Stimulated activated CD4-positive, alpha-beta T cell treated with anti-CD3 and anti-CD28 coated beads, Interleukin-4, amount 100 ng/mL, for 1 hour (primary cell): ENCODE data around the gene ARL10.

Experiments used
- DNase-seq: peaks from one replicate; pipeline ENCODE4 v3.0.0-alpha.2; 2020

Gene ARL10, protein sequence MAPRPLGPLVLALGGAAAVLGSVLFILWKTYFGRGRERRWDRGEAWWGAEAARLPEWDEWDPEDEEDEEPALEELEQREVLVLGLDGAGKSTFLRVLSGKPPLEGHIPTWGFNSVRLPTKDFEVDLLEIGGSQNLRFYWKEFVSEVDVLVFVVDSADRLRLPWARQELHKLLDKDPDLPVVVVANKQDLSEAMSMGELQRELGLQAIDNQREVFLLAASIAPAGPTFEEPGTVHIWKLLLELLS

DNA sequence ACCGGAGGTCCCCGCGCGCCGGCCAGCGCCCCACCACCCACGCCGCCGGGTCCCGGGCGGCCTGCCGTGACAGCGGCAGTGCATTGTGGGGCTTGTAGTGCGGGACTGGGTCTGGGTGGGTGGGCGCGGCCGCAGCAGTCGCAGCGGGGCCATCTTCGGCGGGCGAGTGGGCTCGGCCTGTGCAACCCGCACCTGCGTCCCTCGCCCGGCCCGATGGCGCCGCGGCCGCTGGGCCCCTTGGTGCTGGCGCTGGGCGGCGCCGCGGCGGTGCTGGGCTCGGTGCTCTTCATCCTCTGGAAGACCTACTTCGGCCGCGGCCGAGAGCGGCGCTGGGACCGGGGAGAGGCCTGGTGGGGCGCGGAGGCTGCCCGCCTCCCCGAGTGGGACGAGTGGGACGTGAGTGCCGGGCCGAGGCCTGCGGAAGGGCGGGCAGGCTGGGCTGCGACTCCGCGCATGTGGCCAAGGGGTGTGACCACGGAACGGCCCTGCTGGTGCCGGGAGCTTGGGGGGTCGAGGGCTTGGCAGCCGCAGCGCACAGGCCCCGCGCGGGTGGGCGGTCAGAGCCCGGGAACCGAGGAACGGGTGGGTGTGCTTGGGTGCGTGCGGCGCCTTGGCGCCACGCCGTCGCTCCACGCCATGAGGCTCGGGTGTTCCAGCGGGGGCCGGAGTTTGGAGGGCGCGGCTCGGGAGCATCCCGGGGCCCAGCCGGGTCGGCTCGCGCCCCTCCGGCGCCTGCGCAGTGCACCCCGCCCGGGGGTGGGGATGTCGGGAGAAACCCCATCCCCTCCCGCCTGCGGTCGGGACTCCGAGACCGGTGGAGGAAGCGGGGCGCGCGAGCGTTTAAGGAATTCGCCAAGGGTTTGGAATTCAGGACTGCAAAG lies at the start of gene ARL10:
Gene ARL10, plus strand, starts transcription at position 137 of the 881 bp plus-strand sequence. Its CDS starts 77 bp downstream, at position 214.
- DNase-seq = peak; percentile 71

DNA sequence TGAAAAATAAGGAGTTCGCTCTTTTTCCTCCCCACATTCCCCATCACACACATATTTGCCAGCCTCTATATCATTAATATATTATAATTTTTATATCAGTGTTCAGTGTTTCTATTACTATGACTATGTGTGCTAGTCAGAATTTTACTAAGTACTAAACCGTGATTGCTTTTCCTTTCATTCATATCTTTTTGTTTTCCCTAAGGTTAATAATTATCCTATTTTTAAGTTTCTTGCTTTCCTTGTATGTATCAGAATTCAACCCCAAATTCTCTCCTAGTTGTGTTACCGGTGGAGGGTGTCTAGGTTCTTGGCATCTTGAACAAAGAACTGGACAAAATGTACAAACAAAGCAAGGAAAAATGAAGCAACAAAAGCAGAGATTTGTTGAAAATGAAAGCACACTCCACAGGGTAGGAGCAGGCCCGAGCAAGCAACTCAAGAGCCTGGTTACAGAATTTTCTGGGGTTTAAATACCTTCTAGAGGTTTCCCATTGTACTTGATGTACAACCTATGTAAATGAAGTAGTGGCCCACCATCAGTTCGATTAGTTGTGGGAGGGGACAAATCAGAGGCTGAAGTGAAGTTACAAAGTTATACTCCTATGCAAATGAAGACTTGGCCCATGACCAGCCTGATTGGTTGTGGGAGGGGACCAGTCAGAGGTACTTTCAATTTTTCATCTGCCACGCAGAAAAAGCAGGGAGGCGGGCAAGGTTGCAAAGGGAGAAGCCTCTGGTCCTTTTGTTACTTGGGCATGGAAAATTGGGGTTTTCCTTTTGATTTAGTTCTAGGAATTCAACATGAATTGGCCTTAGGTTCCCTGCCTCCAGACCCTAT lies 47.5 kb upstream of the ARL10 start:
- no peak for DNase-seq

DNA sequence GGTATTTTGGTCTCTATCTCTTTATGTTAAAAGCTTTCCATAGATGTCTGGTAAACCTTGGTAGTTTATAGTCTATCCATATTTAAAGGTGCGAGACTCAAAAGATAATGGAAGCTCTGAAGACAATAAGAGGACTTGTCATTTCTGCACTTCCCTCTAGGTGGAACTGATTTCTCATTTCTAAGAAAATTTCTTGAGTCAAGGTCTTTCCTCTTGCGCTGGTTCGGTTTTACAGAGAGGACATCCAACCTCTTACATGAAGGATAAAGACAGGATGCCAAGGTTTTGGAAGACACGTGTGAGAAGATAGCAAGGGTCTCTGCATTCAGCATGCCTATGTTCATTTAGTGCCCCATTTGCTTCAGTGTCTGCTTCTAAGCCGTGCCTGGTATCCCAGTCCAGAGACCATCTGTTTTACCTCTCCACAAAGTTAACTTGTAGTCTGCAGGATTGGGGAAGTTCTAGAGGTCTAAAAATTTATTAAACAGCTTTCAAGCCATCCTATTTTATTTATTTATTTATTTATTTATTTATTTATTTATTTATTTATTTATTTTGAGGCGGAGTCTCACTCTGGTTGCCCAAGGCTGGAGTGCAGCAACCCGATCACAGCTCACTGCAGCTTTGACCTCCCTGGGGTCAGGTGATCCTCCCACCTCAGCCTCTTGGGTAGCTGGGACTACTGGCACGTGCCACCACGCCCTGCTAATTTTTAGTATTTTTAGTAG lies 45.3 kb upstream of the ARL10 start:
- no peak for DNase-seq

DNA sequence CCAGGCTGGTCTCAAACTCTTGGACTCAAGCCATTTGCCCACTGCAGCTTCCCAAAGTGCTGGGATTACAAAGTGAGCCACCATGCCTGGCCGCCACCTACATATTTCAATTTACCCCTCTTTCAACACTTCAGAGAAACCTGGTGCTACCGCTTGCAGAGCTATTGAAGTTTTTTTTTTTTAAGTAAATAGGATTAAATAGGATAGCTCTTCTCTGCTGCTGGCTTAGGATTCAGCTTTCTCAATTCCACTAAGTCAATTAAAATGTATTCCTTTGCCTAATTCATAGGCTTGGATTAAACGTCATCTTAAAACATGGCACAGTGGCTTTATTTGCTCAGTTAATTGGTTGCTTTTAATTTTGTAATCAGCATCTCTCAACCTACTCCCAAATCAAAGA lies 44.7 kb upstream of the ARL10 start:
- no peak for DNase-seq

DNA sequence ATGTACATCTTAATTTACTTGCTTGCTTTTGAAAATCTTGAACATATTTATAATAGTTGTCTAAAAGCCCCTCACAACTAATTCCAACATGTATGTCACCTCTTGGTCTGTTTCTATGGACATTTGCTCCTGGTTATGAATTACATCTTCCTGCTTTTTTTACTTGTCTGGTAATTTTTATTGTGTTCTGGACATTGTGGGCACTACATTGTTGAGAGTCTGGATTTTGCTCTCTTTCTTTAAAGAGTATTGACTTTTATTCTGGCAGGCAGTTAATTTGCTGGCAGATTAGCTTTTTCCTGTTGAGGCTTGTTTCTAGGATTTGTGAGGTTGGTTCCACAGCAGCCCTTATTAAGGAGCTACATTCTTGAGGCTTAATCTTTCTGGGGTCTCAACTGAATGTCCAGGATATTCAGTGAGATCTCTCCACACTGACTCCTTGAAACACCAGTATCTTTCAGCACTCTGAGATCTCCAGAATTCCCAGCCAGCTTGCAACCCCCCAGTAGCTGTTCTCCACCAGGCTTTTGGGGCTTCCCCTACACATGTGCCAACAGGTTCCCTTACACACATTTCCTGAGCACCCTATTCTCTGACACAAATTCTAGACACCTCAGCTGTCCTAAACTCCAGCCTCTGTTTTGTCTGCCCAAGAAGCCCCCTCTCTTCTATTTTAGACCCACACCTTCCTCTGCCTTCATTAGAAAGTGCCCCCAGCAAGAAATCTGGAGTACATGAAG lies 31.1 kb upstream of the ARL10 start:
- no peak for DNase-seq

DNA sequence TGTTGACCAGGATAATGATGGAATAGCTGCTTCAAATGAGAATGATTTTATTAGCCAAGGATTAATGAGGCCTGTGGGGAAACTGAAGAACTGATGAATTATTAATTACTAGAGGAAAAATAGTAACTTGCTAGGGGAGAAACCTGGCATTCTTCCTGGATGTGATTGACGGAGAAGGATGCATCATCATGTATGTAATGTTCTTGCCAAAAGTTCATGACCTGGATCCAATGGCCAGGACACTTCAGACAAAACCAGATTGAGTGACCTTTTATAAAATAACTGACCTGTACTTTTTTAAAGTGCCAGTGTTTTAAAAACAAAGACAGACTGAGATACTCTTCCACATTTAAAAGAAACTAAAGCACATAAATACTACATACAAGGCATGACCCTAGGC lies 27.4 kb upstream of the ARL10 start:
- DNase-seq = no peak

DNA sequence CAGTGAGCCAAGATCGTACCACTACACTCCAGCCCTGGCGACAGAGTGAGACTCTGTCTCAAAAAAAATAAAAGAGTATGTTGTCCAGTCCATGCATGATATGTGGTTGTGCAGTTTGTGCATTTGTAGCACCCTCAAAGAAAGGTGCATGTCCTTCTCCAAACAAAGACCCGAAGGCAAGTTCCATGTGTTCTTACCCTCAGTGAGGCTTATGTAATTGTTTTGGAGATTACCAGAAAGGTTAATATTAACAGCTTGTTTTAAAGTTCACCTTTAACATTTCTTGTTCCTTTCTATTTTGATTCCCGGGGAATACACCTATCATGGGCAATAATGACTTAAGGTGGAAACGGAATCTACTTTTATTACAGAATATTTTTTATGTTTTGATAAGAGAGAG lies 26.0 kb upstream of the ARL10 start:
- no peak for DNase-seq

DNA sequence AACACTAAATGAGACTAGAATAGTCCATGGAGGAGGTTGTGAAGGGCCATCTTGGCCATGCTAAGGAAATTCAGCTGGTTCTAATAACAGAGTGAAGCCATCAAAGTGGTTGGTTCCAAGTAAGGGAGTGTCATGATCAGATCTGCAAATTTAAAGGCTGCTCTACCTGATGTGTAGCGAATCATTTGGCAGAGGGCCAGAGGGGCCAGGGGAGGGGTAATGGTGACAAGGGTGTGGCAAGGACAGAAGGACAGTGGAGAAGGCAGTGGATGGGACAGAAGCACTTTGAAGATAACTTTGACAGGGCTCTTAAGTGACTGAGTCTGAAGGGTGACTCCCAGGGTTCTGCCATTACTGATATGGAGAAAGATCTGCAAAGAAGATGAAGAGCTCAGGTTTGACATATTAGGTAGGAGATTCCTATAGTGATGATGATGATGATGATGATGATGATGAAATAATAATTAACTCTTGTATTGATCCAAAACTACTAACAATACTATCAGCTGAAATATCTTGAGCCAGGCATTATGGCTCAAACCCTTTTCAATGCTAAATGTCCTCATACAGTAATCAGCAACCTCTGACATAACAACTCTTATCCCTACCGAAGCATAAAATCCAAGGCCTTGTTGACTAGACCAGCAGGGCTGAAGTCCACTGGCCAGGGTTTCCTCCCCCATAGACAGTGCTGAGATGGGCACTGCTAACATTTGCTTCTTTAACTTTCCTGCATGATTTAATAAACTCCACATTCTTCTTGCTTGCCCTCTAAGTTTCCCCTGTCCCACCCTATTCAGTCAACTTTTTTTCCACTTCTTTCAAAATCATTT lies 23.7 kb upstream of the ARL10 start:
- no peak for DNase-seq

DNA sequence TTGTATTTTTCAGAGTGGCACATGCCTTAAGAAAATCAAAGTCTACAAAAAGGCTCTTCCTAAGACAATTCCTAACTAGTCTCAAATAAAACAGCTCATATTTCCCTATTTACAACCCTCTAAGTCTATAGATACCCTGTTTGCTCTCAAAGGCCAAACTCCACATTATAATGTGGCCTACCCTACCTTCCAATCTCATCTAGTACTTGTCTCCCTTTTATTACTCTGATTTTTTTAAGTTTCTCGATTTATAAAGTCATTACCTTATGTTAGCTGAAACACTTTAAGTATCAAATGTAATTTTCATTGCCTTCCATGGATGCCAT lies 23.2 kb upstream of the ARL10 start:
- no peak for DNase-seq

DNA sequence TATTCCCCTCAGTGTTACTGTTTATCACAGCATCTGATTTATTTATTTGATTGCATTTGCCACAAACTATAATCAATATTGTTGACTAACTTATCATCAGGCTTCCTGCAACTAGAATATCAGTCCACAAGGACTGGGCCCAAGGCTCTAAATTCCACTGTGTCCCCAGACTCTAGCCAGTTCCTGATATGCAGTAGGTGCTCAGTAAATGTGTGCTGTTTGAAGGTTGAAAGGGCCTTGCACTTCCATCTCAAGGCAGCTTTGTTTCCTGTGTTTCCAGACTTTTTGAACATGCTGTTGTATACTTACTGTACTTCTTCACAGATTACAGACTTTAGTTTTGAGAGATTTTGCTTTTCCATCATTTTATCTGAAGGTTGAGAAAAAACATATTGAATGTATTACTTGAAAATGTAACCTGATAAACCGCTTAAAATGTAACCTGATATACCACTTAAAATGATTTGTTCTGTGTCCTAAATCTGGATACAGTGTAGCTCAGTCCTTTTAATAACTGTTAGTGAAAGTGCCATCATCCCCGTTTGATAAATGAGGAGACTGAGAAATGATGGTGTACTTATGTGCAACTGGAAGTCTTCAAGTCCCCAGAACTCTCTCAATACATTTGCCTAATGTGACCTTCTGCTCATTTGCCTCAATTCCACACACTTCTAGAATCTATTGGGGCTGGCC lies 22.4 kb upstream of the ARL10 start:
- DNase-seq = no peak

DNA sequence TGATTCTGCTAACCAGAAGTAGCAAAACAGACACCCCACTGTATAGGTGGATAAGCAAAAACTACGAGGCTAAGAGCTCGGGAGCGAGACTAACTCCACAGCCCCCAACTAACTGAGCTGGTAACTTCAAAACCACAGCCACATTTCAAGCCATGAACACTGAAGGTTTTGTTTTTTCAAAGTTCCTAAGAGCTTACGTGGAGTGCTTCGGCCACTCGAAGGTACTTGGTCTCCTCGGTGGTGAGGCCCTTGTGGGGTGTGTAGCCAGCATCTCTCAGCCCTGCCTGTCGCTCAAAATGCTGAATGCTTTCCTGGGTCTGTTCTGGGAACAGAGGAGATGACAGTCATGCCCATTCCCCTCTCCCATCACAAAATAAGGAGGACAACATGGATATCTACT lies 14.9 kb upstream of the ARL10 start:
- DNase-seq = no peak

DNA sequence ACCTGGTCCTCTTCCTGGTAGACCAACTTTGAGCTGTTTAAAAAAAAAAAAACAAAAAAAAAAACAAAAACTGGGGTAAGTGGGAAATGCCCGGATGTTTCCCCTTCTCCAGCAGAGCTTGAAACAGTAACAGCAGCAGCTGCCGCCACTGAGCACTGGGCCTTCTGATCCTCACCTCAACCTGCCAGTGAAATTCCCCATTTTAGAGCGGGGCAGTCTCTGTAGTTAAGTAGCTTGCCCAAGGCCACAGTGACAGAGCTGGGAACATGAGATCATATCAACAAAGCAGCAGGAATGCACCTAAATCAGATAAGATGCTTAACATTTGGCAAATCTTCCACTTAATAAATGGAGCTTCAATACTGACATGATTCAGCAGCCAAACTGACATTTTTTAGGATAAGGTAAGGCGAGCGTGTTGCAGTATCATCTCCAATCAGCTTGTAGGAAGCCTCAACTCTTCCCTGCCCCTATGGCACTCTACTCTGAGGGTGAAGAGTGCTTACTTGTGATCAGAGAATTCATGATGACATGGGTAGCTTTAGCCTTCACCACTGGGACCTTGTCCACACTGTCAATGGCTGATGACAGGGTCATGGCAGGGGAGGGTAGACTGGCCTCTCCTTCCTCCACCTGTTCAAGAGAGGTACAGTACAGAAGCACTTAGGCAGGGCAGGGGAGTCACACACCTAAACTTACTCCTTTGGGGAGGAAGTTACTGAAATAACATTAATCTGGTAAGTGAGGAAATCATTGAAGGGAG lies 13.0 kb upstream of the ARL10 start:
- DNase-seq = no peak

DNA sequence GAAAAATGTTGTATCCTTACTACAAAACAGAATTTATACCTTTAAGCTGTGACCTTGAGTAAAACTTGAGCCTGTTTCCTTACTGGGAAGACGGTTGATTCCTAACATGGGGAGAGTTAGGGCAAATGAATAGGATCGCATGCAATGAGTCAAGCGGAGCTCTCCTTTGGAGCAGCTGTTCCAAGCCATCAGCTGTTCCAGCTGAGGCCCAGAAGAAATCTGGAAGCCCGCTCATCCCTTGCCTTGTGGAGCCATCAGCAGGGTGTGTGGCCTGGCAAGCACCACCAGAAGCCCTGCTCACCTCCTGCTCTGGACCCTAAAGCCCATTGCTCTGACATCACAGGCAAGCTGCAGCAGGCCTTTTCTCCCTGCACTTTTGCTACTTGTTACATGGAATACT lies 11.8 kb upstream of the ARL10 start:
- DNase-seq = no peak

DNA sequence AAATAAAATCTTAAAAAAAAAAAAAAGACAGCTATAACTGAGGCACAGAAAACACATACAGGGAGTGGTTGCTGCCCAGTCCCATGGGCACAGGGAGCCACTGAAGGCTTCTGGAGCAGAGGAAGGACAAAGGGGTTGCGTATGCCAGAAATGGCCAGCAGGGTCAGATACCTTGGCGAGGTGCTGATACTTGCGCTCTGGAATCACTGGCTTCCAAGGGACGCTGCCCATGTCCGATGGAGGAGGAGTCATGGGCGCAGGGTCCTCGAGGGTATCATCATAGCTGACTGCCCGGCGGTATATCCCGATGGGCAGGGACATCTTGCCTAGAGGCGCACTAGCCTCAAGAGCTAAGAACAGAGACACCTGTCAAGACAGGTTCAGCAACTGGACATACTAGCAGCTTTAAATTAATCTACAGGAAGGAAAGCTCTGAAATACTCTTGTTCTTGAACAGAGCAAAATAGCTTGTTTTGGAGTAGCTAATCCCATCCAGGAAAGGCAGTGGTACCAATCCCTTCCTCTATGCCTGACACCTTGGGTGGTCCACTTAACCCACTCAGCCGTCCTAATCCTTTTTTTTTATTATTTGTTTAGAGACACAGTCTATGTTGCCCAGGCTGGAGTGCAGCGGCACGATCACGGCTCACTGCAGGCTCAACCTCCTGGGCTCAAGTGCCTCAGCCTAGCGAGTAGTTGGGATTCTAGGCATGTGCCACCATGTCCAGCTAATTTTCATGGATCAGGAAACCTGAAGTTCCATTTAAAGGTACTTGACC lies 9.7 kb upstream of the ARL10 start:
- DNase-seq = no peak

DNA sequence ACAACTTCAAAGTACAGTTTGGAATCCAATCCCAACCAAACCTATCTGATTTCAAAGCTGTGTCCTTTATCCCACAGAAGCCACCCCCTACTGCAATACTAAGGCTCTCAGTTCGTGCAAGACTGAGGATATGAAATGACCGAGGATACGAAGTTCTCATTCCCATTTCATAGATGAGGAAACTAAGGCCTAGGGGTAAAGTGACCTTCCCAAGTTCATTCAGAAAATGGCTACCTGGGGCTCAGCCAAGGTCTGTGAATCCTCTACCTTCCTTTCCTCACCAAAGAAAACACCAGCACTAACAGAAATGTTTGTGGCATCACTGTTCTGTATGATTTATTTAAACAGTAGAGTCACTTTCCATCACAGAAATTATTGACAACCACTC lies 9.1 kb upstream of the ARL10 start:
- DNase-seq = no peak

DNA sequence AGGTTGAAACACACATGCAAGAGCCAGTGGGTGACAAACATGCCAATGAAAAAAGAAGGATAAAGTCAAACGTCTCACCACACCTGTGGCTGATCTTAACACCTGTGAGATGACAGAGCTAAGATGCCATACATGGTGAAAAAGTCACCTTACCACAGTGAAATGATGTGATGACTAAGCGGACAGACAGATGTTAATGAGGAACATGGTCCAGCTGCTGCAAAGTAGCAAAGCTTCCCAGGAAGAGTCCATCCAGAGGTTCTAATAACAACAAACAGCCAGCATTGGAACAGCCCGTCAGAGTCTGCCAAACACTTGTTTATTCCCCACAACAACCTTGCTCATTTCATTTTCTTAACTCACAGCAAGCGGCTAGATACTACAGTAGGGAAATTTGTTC lies 5.6 kb upstream of the ARL10 start:
- DNase-seq = no peak

DNA sequence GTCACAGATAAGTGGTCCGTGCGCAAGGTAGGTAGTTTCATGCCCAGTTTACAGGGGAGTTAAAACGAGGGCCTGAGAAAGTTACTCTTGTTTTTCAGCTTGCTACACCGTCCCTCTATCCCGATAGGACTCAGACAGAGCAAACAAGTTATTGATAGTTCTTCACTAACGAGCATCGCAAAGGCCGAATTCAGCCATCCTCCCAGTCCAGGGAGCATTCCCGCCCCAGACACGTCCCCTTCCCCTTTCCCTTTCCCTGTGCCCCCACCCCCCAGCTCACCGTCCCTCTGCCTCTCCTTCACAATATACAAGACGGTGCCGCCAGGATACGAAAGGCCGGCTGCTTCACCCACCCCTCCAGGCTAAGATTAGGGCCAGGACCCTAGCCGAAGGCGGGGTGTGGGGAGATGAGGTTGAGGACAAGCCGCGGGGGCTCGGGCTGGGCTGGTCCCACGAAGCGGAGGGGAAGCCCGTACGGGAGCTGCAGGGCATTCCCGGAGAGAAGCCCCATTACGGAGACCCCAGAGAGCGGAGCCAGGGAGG lies 4.3 kb upstream of the ARL10 start:
- peak; percentile 18 for DNase-seq

DNA sequence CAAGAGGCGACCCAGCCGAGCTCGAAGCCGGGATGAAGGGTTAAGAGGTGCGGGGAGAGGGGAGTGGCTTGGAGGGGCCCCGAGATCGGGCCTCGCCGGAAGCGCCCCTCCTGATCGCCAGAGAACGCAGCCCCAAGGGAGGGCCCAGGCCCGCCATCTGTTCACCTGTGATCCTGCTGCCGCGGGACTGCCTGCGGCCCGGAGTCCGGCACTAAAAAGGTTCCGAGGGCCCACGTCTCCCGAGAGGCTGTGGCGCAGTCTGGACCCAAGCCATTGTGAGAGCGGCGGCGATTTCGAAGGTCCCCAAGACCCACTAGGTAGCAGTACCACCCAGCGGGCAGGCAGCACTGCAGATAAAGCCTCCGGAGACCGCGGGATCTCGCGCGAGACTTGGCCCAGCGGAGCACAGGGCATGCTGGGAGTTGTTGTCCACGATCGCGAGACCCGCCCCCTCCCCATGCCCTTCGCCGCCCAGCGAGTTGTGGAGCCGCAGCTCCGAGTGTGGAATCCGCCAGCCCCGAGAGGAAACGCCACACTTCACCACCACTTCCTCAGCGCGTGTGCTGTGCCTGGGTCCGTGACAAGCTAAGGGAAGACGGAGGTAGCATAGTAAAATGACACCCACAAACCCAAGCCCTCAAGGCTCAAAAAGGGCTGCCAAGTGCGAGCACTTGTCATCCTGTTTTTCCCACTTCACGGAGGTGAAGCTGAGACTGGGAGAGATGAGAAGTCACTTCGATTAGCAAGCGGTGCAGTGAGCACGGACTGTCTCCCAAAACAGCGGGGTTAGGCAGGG lies 3.7 kb upstream of the ARL10 start, which contains the start of gene KIAA1191:
Gene KIAA1191, minus strand, starts transcription at position 328 of the 796 bp plus-strand sequence. CDS start 2,256 bp downstream, outside the sequence.
- DNase-seq = peak; percentile 95
